HG02588 (cell line): ENCODE data around the gene TIMM50.
"Not testable (repeated sequence)": the region's sequence is repeated elsewhere in the genome, so short reads cannot be mapped to it uniquely, and the experiment has no call there.

Source experiments
- ATAC-seq: cut with Tn5 transposase; IDR thresholded peaks from one replicate; pipeline ENCODE4 v1.9.1; 2021; ENCODE audit warnings: mild to moderate bottlenecking, moderate library complexity; ENCODE audit not compliant: unreplicated experiment

TIMM50 gene

GRCh38 chr19:39469036-39469435, 11.6 kb upstream of the TIMM50 start:
- ATAC-seq: no peak

GRCh38 chr19:39469567-39469966, 11.1 kb upstream of the TIMM50 start:
- no peak for ATAC-seq

GRCh38 chr19:39470724-39471339, 9.8 kb upstream of the TIMM50 start:
- ATAC-seq: no peak

GRCh38 chr19:39471756-39472536, 8.7 kb upstream of the TIMM50 start:
- ATAC-seq: no peak

- no peak for ATAC-seq
Observed at GRCh38 chr19:39472746-39473442, 7.7 kb upstream of the TIMM50 start.

GRCh38 chr19:39473443-39473960, 7.1 kb upstream of the TIMM50 start:
- ATAC-seq: no peak

GRCh38 chr19:39474139-39474620, 6.5 kb upstream of the TIMM50 start:
- no peak for ATAC-seq

GRCh38 chr19:39475748-39476147, 4.9 kb upstream of the TIMM50 start:
- no peak for ATAC-seq

- not testable (repeated sequence) for ATAC-seq
Observed at GRCh38 chr19:39479319-39479801, 1.3 kb upstream of the TIMM50 start.

GRCh38 chr19:39479916-39480315, 722 bp upstream of the TIMM50 start:
- no peak for ATAC-seq

- ATAC-seq: no peak
Observed at GRCh38 chr19:39481229-39481545, 549 bp downstream of the TIMM50 start.

- ATAC-seq: no peak
Observed at GRCh38 chr19:39481676-39482075, 1.0 kb downstream of the TIMM50 start.

- ATAC-seq: no peak
Observed at GRCh38 chr19:39483141-39483540, 2.5 kb downstream of the TIMM50 start.

- no peak for ATAC-seq
Observed at GRCh38 chr19:39489756-39490155, 9.1 kb downstream of the TIMM50 start.

GRCh38 chr19:39492225-39492624, 11.6 kb downstream of the TIMM50 start:
- ATAC-seq: no peak

GRCh38 chr19:39492788-39493187, 12.2 kb downstream of the TIMM50 start:
- no peak for ATAC-seq

GRCh38 chr19:39494661-39495060, 14.0 kb downstream of the TIMM50 start:
- no peak for ATAC-seq

GRCh38 chr19:39496063-39496462, 15.4 kb downstream of the TIMM50 start:
- no peak for ATAC-seq

GRCh38 chr19:39497701-39497995, 17.0 kb downstream of the TIMM50 start:
- ATAC-seq: no peak

GRCh38 chr19:39497996-39498797, 17.6 kb downstream of the TIMM50 start:
- ATAC-seq: no peak
